ENCODE results near the gene OSBPL9. TPM values are rescaled to one million over a fixed set of nuclear protein-coding genes. Genes with fewer than 3 reads are reported as not detected.
"Not testable (repeated sequence)": the region's sequence is repeated elsewhere in the genome, so short reads cannot be mapped to it uniquely, and the experiment has no call there.

The OSBPL9 gene
- total and polyA plus RNA-seq, 2 experiments from 2014 or later = 82.7 to 102 TPM

GRCh38 chr1:51646592-51646991, 29.7 kb downstream of the OSBPL9 start:
- not testable (repeated sequence) for H3K9me2 ChIP-seq (ENCODE audit: insufficient read depth); H3K27ac Mint-ChIP-seq; H3F3A ChIP-seq (replicated peaks; ENCODE audit: low read depth); H3K27me3 ChIP-seq (ENCODE audit: insufficient read depth); H2AFZ ChIP-seq; H3K27me3 Mint-ChIP-seq (ENCODE audit: insufficient read depth, low read depth, poor library complexity); DNase-seq (ENCODE audit: low spot score); H3K27ac ChIP-seq (ENCODE audit: low read depth); H3K36me3 ChIP-seq (ENCODE audit: insufficient read depth); H3K4me2 ChIP-seq; H3K36me3 Mint-ChIP-seq (ENCODE audit: low read depth); H4K20me1 ChIP-seq (replicated peaks; ENCODE audit: insufficient read depth); ATAC-seq; H3K4me3 Mint-ChIP-seq; H3K9me3 Mint-ChIP-seq; H3K4me3 ChIP-seq
- Histone ChIP-seq H3K4me1 (ENCODE audit: insufficient read depth) (peaks cover 38% of the 10 kb centered on the region; the same call in 1 of the 2 replicates), H3K79me2 (replicated peaks; ENCODE audit: insufficient read depth) (peaks cover 23% of the 10 kb centered on the region)
- H3K4me1 Mint-ChIP-seq = peaks cover 26% of the 10 kb centered on the region

GRCh38 chr1:51648180-51649109, 31.6 kb downstream of the OSBPL9 start:
- H4K20me1 ChIP-seq (replicated peaks; ENCODE audit: insufficient read depth) = no peaks in the 10 kb centered on the region
- no peak overlapping the region for H3K4me3 ChIP-seq
- ATAC-seq = peak; percentile 86
- Mint-ChIP-seq H3K36me3 (ENCODE audit: low read depth) (no peaks in the 10 kb centered on the region), H3K4me1 (peaks cover 22% of the 10 kb centered on the region), H3K27me3 (ENCODE audit: insufficient read depth, low read depth, poor library complexity) (peaks cover 1% of the 10 kb centered on the region), H3K27ac (peak overlapping the region; percentile 66; the same call in 1 of the 2 replicates), H3K9me3 (no peaks in the 10 kb centered on the region), H3K4me3 (no peak overlapping the region)
- peak; percentile 43 for DNase-seq (ENCODE audit: low spot score)
- TF ChIP-seq ZNF331 (CRISPR knock-in tag; IDR thresholded peaks at IDR 0.05; ENCODE audit: low read depth) (no peak), CREB1 (CRISPR knock-in tag; IDR thresholded peaks at IDR 0.05; ENCODE audit: low read depth) (no peak), JUNB (IDR thresholded peaks at IDR 0.05; ENCODE audit: unreplicated experiment) (no peak), NANOG (IDR thresholded peaks at IDR 0.05; ENCODE audit: borderline replicate concordance) (no peak), POLR2AphosphoS5 (IDR thresholded peaks at IDR 0.05; ENCODE audit: low read depth) (no peak), EZH2 (IDR thresholded peaks at IDR 0.05; ENCODE audit: low read depth, unreplicated experiment) (no peak), ETS1 (IDR thresholded peaks at IDR 0.05) (no peak), EZH2phosphoT487 (IDR thresholded peaks at IDR 0.05; ENCODE audit: unreplicated experiment) (no peak)
- no peaks in the 10 kb centered on the region for H3K27me3 ChIP-seq (ENCODE audit: insufficient read depth)
- peaks cover 27% of the 10 kb centered on the region; the same call in 1 of the 2 replicates for H3K4me1 ChIP-seq (ENCODE audit: insufficient read depth)
- H3K4me2 ChIP-seq = no peak overlapping the region
- no peaks in the 10 kb centered on the region for H3K36me3 ChIP-seq (ENCODE audit: insufficient read depth)
- no peaks in the 10 kb centered on the region for H3K9me2 ChIP-seq (ENCODE audit: insufficient read depth)
- no peaks in the 10 kb centered on the region for H3F3A ChIP-seq (replicated peaks; ENCODE audit: low read depth)
- H3K27ac ChIP-seq (ENCODE audit: low read depth) = peak overlapping the region; percentile 48; the same call in 1 of the 2 replicates
- H2AFZ ChIP-seq = no peak overlapping the region
- peaks cover 23% of the 10 kb centered on the region for H3K79me2 ChIP-seq (replicated peaks; ENCODE audit: insufficient read depth)
